HepG2 (cell line): ENCODE measurements around the gene PGM2. TPM values are rescaled to one million over a fixed set of nuclear protein-coding genes. Genes with fewer than 3 reads are reported as not detected.
A peak's percentile ranks its signal among the peaks of the same experiment; 100 is the strongest.

ENCODE experiments used
- ATAC-seq: fragments of 200-7000 bp; cut with Tn5 transposase; 3 replicates; pipeline ENCODE4 v1.9.1; 2020; ENCODE audit warnings: mild to moderate bottlenecking, moderate library complexity
- BruUV-seq: library from RNA; stranded (reverse); fragments of 400-500 nt; replicated peaks from 2 replicates; lab custom pipeline; 2021; lab: Mats Ljungman, UMichigan
- CTCF ChIA-PET: fragments of 300-600 bp; formaldehyde crosslinking; extraction: SDS; loops from one replicate; lab custom pipeline; 2021; ENCODE audit warnings: low total read pairs, inconsistent platforms, low intra/inter-chr PET ratio; lab: Yijun Ruan, JAX
- POLR2A ChIA-PET: fragments of 350-600 bp; sonication (Branson Sonifier 250); formaldehyde crosslinking; loops from one replicate; lab custom pipeline; 2020; ENCODE audit warnings: antibody characterized with exemption, inconsistent platforms; lab: Yijun Ruan, JAX
- DNase-seq: peaks from one replicate; pipeline ENCODE4 v3.0.0-alpha.2; 2015; ENCODE audit warnings: low spot score
- FAIRE-seq: peaks from 3 replicates; lab custom pipeline; 2011; peaks lifted over from hg19 to GRCh38; lab: Jason Lieb, UNC
- H2AFZ ChIP-seq: one replicate; pipeline ENCODE4 v1.6.1; 2011; ENCODE audit warnings: low read length, inconsistent platforms
- H3K27ac ChIP-seq: fragments of 300-600 bp; 3 replicates; pipeline ENCODE4 v1.8.0; 2011; ENCODE audit warnings: mixed run types, mild to moderate bottlenecking, mixed read lengths, low read length, inconsistent platforms; ENCODE audit not compliant: insufficient read depth; ENCODE audit errors: extremely low read length
- H3K27me3 ChIP-seq, 2 experiments: fragments of 200-600 bp in 1 of 2; 2 replicates in 1 of 2; 3 replicates in 1 of 2; pipeline versions ENCODE4 v1.6.0 to v1.8.0; 2011; ENCODE audit warnings: low read length in 2 of 2, mild to moderate bottlenecking in 2 of 2, moderate library complexity in 2 of 2, inconsistent platforms in 1 of 2; ENCODE audit not compliant: insufficient read depth in 2 of 2, control insufficient read depth in 1 of 2
- H3K36me3 ChIP-seq, 2 experiments: fragments of 200-600 bp in 1 of 2; replicated peaks in 1 of 2; 2 replicates in 1 of 2; 3 replicates in 1 of 2; pipeline versions ENCODE4 v1.5.1 to v1.8.0; 2011; ENCODE audit warnings: low read length in 2 of 2, inconsistent platforms in 1 of 2; ENCODE audit not compliant: insufficient read depth in 2 of 2, control insufficient read depth in 1 of 2
- H3K4me1 ChIP-seq: 2 replicates; pipeline ENCODE4 v1.5.1; 2012; ENCODE audit warnings: low read length, inconsistent platforms; ENCODE audit not compliant: insufficient read depth
- H3K4me2 ChIP-seq: 2 replicates; pipeline ENCODE4 v1.6.0; 2011; ENCODE audit warnings: low read depth, low read length, inconsistent platforms
- H3K4me3 ChIP-seq, 3 experiments: fragments of 200-600 bp in 1 of 3; sonication (generic), shearing (Covaris generic) in 1 of 3; replicated peaks in 1 of 3; 2 replicates each; pipeline ENCODE4 v1.5.1; 2011 to 2016; ENCODE audit warnings: low read length in 3 of 3, inconsistent platforms in 2 of 3, low read depth in 2 of 3, mild to moderate bottlenecking in 2 of 3, control low read depth in 1 of 3, mixed read lengths in 1 of 3; ENCODE audit not compliant: insufficient read depth in 1 of 3
- H3K79me2 ChIP-seq: one replicate; pipeline ENCODE4 v1.6.1; 2011; ENCODE audit warnings: low read length, inconsistent platforms; ENCODE audit not compliant: insufficient read depth
- H3K9ac ChIP-seq: 2 replicates; pipeline ENCODE4 v1.6.0; 2011; ENCODE audit warnings: mild to moderate bottlenecking, low read depth, low read length, inconsistent platforms; ENCODE audit not compliant: insufficient read depth
- H3K9me3 ChIP-seq: 2 replicates; pipeline ENCODE4 v1.5.1; 2012; ENCODE audit warnings: mild to moderate bottlenecking, low read length
- H4K20me1 ChIP-seq: 2 replicates; pipeline ENCODE4 v1.6.0; 2011; ENCODE audit warnings: inconsistent platforms, mild to moderate bottlenecking, low read length, moderate library complexity; ENCODE audit not compliant: insufficient read depth
- EP300 ChIP-seq, 3 experiments: sonication (generic) in 1 of 3; formaldehyde crosslinking in 1 of 3; IDR thresholded peaks; 2 replicates each; pipeline versions ENCODE4 v1.5.1 to v1.6.1; 2011 to 2020; ENCODE audit warnings: low read depth in 2 of 3, low read length in 2 of 3, borderline replicate concordance in 1 of 3, improper control_type of control experiment in 1 of 3, mild to moderate bottlenecking in 1 of 3, missing genetic modification reagents in 1 of 3, moderate library complexity in 1 of 3
- GABPB1 ChIP-seq: IDR thresholded peaks from 2 replicates; pipeline ENCODE4 v1.6.1; 2016; ENCODE audit warnings: mild to moderate bottlenecking, missing genetic modification reagents, moderate library complexity, missing compliant biosample characterization
- HMG20A ChIP-seq: IDR thresholded peaks from 2 replicates; pipeline ENCODE4 v1.6.1; 2016; ENCODE audit warnings: borderline replicate concordance
- NCOA2 ChIP-seq: sonication (generic); formaldehyde crosslinking; IDR thresholded peaks from 2 replicates; pipeline ENCODE4 v1.8.0; 2022; ENCODE audit warnings: inconsistent platforms
- NR2C2 ChIP-seq: sonication (generic); formaldehyde crosslinking; IDR thresholded peaks from 2 replicates; pipeline ENCODE4 v1.4.0; 2020; ENCODE audit warnings: missing genetic modification reagents, mild to moderate bottlenecking, moderate library complexity, borderline replicate concordance
- NR2F6 ChIP-seq, 2 experiments: IDR thresholded peaks; 2 replicates each; pipeline ENCODE4 v1.6.1; 2016; ENCODE audit warnings: antibody characterized with exemption in 1 of 2, mild to moderate bottlenecking in 1 of 2
- ZFP37 ChIP-seq: sonication (generic); formaldehyde crosslinking; IDR thresholded peaks from 2 replicates; pipeline ENCODE4 v1.4.0; 2020; ENCODE audit warnings: missing genetic modification reagents, borderline replicate concordance
- WGBS: methylation state at CpG from one replicate; pipeline ENCODE4 v1.1.6; 2017; ENCODE audit warnings: low lambda C conversion rate; 5-methylcytosine and 5-hydroxymethylcytosine counted together
- in situ Hi-C: cut with HindIII; loops from 2 replicates; pipeline ENCODE4 v1.10.0; 2017; ENCODE audit warnings: low pct_unique_long_range_greater_than_20kb; ENCODE audit not compliant: extremely low pct_ligation_motif_present
- intact Hi-C: fragments of 100-400 bp; cut with micrococcal nuclease; formaldehyde crosslinking; loops from one replicate; pipeline ENCODE4 v1.10.0; 2022; ENCODE audit not compliant: unreplicated experiment
- polyA plus RNA-seq, 8 experiments: library from polyadenylated mRNA; depleted of rRNA in 3 of 8; stranded (reverse) in 7 of 8; unstranded in 1 of 8; fragments of >200 nt; fragmentation: Illumina TruSeq in 4 of 8; extraction: Trizol in 4 of 8; gene quantifications; 2 replicates each; pipeline versions ENCODE4 v1.2.1 to v1.2.3, GENCODE V29; 2011 to 2016; ENCODE audit warnings: low read depth in 4 of 8, missing spikeins in 1 of 8, mixed read lengths in 1 of 8; ENCODE audit not compliant: insufficient read depth in 1 of 8
- total RNA-seq, 5 experiments: library from RNA; depleted of rRNA; stranded (reverse); fragments of >200 nt; fragmentation: Illumina TruSeq; extraction: Trizol; gene quantifications; 2 replicates each; pipeline ENCODE4 v1.2.3, GENCODE V29; 2016; ENCODE audit warnings: low read depth in 1 of 5
- TF ChIP-seq, protein P1 (sequence below): sonication (generic); formaldehyde crosslinking; IDR thresholded peaks from 2 replicates; pipeline ENCODE4 v1.5.1; 2020; ENCODE audit warnings: mild to moderate bottlenecking, missing genetic modification reagents

PGM2 gene
- total and polyA plus RNA-seq, 2 of the 13 experiments (the other 11 are each of a cell fraction or from before 2014, with no cell fraction given): 14.6 to 36.9 TPM

DNA sequence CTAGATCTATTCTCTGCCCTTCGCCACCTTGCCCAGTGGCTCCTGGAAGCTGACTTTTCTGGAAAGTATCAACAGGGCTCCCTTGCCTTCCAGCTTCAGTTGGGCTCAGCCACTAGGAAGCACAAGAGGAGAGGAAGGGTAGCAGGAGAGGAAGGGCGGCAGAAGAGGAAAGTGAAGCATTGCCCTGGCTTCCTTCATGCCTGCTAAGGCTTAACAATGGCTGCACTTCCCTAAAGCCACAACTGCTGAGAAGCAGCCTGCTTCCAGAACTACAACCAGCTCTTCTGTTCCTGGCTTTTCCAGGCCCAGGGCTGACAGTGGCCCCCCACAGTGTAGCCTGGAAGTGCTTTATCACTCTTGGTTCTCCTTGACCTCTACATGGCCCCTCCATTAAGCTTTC lies 29.1 kb upstream of the PGM2 start:
- intact Hi-C loops (no loop called here), in situ Hi-C loops (loop anchor here (5.0 to 10.0 kb wide), 2 partner anchors 195 to 343 kb away; a partner anchor contains a TSS)
- no peaks in the 10 kb centered on the region for H4K20me1 ChIP-seq
- TF ChIP-seq, protein P1, sequence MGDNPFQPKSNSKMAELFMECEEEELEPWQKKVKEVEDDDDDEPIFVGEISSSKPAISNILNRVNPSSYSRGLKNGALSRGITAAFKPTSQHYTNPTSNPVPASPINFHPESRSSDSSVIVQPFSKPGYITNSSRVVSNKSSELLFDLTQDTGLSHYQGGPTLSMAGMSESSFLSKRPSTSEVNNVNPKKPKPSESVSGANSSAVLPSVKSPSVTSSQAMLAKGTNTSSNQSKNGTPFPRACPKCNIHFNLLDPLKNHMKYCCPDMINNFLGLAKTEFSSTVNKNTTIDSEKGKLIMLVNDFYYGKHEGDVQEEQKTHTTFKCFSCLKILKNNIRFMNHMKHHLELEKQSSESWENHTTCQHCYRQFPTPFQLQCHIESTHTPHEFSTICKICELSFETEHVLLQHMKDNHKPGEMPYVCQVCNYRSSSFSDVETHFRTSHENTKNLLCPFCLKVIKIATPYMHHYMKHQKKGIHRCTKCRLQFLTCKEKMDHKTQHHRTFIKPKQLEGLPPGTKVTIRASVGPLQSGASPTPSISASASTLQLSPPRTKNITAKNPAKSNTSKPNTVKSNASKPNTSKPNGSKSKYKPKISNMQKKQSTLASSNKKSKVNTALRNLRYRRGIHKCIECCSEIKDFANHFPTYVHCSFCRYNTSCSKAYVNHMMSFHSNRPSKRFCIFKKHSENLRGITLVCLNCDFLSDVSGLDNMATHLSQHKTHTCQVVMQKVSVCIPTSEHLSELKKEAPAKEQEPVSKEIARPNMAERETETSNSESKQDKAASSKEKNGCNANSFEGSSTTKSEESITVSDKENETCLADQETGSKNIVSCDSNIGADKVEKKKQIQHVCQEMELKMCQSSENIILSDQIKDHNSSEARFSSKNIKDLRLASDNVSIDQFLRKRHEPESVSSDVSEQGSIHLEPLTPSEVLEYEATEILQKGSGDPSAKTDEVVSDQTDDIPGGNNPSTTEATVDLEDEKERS (CRISPR knock-in tag): no peak
- TF ChIP-seq NCOA2 (CRISPR knock-in tag) (0 out of 2 replicates have a peak, but pooled peaks have one; percentile 25), NR2C2 (CRISPR knock-in tag) (peak; percentile 75), GABPB1 (CRISPR knock-in tag) (peak; percentile 16; the same call in 1 of the 2 replicates), ZFP37 (no peak), EP300 (IDR thresholded peaks at IDR 0.05; ENCODE audit: low read depth in 2 of 2, low read length in 2 of 2) (no peak), EP300 (CRISPR knock-in tag; IDR thresholded peaks at IDR 0.05; ENCODE audit: borderline replicate concordance) (0 out of 2 replicates have a peak, but pooled peaks have one; percentile 8), HMG20A (CRISPR knock-in tag) (peak; percentile 40; the same call in 1 of the 2 replicates), NR2F6 (IDR thresholded peaks at IDR 0.05) (peak; percentile 25; the same call in 1 of the 2 replicates), NR2F6 (CRISPR knock-in tag; IDR thresholded peaks at IDR 0.05) (no peak)
- ChIA-PET CTCF (no interaction called here), POLR2A (no interaction called here)
- H3K27me3 ChIP-seq: no peaks in the 10 kb centered on the region
- H2AFZ ChIP-seq: no peak overlapping the region
- no peaks in the 10 kb centered on the region for H3K79me2 ChIP-seq
- BruUV-seq: no TSS peak
- peak; percentile 11 for DNase-seq
- ATAC-seq: no peak
- H3K27ac ChIP-seq: no peak overlapping the region
- no peak overlapping the region for H3K4me2 ChIP-seq
- H3K9me3 ChIP-seq: no peaks in the 10 kb centered on the region
- no peaks in the 10 kb centered on the region for H3K36me3 ChIP-seq
- WGBS: 84% methylated on average over 2 of the region's 2 CpGs
- H3K4me1 ChIP-seq: peaks cover 11% of the 10 kb centered on the region; the same call in 1 of the 2 replicates
- no peak overlapping the region for H3K4me3 ChIP-seq
- FAIRE-seq: no peak
- no peak overlapping the region for H3K9ac ChIP-seq
